Activated CD8-positive, alpha-beta memory T cell treated with anti-CD3 and anti-CD28 coated beads, Interleukin-2, amount 50 U/mL, for 24 hours (primary cell): Measurements from ENCODE around the gene BEST3.
"Not testable (repeated sequence)": the region's sequence is repeated elsewhere in the genome, so short reads cannot be mapped to it uniquely, and the experiment has no call there.

ENCODE experiments used
- DNase-seq: peaks from one replicate; pipeline ENCODE4 v3.0.0-alpha.2; 2020; ENCODE audit errors: extremely low read depth

The BEST3 gene

DNA sequence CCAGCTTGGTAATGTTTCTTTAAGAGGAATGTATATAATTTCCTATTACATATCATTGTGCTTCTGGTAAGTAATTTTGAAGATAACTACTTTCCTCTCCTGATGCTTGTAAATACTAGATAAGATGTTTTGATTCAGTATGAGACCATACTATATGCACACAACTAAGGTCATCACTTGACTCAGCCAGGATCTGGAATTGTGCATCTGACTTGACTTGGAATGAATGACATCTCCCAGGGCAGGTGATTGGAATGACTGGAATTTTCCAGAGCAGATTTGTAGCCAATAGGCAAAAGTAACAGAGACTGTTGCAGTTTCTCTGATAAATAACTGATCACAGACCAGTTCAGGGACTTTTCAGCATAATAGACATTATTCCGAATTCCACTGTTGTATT lies 11.1 kb downstream of the BEST3 start:
- DNase-seq: no peak

DNA sequence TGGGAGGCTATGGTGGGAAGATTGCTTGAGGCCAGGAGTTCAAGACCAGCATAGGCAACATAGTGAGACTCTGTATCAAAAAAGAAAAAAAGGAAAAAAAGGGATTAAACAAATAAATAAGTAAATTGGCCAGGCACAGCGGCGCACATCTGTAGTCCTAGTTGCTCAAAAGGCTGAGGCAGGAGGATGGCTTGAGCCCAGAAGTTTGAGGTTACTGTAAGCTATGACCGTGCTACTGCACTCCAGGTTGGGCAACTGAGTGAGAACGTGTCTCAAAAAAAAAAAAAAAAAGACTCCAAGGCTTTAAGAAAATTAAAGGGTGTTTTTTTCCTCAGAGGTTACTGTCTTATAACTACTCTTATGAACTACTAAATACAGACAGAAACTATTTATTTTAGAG lies 11.7 kb downstream of the BEST3 start:
- DNase-seq: no peak

DNA sequence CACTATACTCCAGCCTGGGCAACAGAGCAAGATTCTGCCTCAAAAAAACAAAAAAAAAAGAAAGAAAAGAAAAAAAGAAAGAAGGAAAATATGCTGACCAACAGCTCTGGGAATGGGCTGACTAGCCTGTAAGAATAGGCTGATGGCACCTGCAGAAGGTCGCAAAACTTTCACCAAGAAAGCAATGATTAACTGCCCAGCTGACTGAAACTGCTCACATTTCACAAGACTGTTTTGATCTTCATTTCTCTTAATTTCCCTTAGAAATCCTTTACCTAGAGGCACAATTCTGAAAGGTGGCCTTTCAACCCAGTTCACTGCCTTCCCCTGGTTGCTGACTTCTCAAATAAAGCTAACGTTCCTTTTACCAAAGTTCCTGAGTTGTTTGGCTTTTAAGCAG lies 12.4 kb downstream of the BEST3 start:
- no peak for DNase-seq

DNA sequence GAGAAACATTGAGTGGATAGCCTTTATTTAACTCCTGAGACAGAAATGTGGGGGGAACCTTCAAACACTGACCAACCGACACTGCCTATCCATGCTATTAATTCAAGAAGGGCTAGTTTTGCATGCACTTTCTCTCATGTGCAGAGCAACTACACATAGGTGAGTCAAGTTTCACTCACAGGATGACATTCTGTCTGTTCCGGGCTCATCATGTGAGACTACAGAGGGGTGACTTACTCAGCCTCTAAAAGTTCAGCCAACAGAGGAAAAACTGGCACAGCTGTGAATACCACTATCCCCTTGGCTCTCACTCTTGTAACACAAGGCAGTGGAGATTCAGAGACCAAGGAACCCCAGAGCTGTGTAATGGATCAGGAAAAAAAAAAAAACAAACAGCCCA lies 13.3 kb downstream of the BEST3 start:
- DNase-seq: no peak

- DNase-seq: no peak
Measured at GRCh38 chr12:69684466-69684865, 14.6 kb downstream of the BEST3 start.

DNA sequence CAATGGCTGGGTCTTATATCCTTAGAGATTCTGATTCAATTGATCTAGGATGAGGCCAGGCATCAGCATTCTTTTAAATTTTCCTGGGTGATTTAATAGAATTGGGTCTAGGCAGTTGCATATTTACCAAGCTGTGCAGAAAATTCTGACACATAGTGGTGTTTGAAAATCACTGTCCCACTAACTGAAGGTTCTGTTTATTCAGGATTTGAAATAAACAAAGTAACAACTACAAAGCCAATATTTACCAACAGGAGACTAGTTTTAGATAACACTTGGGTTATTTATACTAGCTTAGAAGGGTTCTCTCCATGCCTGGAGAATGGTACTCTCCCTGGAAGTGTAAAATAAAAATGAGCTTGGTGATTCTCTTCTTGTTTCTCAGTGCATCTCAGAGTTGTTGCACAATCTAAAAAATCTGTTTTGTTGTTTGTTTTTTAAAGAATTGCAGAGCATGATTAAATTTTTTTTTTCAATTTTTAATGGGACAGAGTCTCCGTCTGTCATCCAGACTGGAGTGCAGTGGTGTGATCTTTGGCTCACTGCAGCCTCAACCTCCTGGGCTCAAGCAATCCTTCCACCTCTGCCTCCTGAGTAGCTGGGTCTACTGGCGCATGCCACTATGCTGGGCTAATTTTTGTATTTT lies 16.9 kb downstream of the BEST3 start:
- no peak for DNase-seq

DNA sequence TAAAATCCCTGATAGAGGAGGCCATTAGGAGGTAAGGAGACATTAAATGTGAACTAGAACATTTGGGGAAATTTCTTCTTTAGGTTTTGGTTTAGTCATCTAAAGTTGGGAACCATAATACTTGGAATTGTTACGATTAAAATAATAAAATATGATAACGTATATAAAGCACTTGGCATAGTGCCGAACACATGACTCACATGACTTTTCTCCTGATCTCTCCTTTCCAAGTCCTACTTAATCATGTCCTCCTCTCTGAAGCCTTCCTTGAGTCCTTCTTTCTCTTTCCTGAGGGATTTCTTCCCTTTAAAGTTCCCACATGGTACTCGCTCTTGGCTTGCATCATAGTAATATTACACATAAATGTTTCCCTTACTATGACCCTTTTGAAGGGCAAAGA lies 20.0 kb downstream of the BEST3 start:
- no peak for DNase-seq

DNA sequence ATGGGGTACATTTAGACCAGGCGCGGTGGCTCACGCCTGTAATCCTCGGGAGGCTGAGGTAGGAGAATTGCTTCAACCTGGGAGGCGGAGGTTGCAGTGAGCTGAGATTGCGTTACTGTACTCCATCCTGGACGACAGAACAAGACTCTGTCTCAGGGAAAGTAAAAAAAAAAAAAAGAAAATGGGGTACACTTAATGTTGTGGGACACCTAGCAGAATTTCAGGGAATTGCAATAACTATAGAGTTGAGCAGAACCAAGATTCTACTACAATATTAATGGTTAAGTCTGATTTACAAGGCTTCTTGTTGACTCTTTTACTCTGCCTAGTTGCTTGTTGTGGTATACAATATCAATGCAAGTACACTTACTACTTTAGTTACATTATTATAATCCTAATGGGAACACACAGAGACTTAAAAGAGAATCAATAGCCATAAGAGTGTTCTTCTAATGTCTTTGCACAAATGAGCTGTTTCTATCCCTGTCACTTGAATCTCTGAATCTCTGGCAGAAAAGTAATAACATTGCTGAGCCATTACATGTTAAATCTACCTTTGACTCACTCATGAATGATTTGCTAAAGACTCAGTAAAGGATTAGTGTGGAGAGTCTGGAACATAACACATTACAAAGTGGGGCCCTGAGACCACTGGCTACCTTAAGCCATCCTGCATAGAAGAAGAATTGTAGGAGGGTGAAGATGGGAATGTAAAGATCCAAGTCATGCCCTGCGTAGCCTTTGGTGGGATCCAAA lies 22.7 kb downstream of the BEST3 start:
- DNase-seq: no peak

DNA sequence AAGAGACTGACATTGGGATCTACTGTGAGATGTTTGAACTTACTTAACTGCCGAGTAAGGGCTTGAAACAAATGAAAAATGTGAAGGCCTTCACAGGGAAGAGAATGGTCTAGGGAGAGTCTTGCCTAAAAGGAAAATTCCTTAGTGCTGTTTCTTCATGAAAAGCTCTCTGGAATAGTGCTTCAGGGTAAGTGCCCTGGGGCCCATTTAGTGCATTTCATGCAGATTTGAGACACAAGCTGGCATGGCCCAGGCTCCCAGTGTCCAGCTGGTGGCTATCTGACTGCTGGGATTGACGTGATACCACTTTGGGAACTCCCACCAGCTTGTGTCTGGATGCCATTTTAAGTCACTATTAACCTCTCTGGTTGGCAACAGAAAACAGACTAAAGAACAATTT lies 26.9 kb downstream of the BEST3 start:
- DNase-seq: no peak

DNA sequence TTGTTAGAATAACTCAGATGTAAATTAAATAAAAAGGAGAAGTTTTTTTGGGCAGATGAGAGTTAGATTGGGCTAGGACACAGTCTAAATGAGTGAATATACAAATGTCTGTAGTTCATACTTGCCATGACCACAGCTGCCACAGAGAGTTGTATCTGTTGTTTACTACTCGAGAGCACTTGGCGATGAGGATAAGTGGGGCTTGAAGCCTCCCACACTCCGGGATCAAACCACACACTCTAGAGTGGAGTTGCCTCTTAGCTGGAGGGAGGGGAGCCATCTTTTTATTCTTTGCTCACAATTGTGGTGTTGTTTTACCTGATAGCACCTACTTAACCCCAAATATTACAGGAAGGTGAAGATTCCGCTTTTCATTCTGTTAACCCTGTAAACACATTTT lies 27.5 kb downstream of the BEST3 start:
- DNase-seq: no peak

- DNase-seq: no peak
Measured at GRCh38 chr12:69666798-69667197, 32.3 kb downstream of the BEST3 start.

- not testable (repeated sequence) for DNase-seq
Measured at GRCh38 chr12:69664930-69665377, 34.1 kb downstream of the BEST3 start.

DNA sequence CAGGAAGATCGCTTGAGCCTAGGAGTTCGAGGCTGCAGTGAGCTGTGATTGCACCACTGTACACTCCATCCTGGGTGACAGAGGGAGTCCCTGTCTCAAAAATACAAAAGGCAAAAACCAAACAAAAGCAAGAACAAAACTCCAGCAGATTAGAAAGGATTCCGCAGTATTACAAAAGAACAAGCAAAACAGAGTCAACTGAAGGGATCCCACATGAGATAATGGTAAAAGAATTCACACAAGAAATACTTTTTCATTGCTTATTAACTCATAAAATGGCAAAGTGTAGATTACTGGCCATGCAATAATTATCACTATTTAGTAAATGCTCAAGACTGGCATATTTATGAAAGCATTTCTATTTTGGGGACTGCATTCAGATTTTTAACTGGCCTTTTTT lies 35.4 kb downstream of the BEST3 start:
- DNase-seq: no peak

- DNase-seq: no peak
Measured at GRCh38 chr12:69662764-69663163, 36.3 kb downstream of the BEST3 start.

DNA sequence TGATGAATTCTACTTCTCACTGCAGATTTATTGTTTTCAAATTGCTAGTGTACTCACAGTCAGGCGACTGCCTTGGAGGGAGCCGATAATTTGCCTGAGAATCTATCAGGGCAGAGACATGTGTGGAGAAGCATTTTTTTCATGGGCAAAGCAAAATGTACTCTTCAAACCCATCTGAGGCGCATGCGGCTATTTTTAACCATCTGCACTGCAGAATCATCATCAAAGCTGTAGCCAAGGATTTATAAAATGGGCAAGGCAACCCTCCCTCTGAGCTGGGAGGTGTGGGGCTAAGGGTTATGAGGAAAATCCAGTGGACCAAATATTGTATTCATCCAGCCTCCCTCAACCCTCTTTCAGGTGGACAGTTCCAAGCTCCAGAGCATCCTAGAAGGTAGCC lies 37.7 kb downstream of the BEST3 start:
- DNase-seq: no peak

DNA sequence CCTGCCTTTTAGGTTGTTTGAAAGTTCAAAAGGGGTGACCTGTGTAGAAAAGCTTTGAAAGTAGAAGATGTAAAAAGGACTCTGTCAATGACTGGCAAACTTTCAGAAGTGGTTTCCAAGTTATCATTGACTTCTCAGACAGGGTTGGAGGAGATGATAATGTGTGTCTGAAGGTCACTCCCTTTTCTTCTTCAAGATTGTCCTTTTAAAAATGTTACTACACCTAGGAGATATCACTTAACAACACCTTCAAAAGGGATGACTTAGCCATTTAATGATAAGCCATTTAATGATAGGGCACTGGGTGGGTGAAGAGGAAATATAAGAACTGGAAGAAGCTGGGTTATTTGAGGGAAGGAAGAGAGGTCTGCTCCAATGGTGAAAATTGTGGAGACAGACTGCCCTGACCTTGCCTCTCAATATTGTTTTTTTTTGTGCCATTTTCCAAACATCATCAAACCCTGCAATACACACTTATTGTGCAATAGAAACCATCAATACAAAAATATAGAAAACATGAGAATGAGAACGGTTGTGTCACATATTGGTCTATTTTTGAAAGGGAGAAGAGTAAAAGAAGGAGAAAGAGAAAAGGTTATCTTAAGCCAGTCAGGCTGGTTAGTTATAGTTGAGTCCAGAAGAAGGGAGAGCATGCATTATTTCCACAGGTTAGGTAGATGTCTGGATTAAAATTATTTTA lies 38.8 kb downstream of the BEST3 start:
- DNase-seq: no peak

DNA sequence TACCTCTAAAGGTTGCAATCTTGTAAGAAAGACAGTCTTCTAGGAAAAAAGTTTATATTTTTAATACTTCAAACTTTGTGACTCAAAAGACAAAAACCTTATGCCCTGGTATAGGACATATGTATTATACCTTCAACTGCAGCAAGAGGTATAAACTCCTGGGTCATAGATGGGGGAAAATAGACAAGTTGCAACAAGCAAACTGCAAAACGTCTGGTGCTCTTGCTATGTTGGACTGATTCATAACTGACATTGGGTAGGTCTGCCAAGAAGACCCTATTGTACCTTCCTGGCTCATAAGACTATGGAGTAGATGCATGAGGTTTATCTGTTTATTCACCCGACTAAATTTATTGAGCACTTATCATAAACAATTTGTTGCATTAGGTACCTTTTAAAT lies 40.9 kb downstream of the BEST3 start:
- DNase-seq: no peak

DNA sequence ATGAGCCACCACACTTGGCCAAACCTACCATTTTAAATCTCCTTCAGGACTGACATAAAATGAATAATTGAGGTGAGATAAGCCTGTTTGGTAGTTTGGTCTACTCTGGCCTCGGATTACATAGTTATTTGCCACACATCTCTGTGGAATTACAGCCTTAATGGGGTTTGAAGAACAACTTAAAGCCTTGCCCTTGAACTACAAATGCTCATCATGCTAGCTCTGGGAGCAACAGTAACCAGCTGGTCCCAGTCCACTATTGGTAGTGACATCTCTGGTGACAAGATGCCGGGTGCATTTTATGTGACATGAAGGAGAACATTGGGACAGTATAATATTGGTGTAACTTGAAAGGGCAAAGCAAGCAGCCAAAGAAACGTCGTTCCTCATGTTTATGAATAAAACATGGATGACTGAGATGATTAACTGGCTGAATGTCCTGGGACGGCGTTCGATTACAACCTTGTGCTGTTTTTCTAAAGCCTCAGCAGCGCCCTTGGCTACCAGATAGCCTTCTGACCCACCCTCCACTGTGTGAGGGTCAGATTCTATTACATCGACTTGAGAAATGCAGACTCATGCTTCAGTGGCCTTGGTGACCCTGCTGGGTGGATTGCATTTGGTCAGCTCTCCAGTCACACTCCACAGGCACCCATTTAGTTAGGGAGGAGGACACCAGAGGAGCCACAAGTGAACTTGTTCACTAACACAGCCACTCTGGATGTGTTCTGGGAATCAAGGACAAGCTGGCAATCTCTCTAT lies 41.5 kb downstream of the BEST3 start:
- DNase-seq: no peak

DNA sequence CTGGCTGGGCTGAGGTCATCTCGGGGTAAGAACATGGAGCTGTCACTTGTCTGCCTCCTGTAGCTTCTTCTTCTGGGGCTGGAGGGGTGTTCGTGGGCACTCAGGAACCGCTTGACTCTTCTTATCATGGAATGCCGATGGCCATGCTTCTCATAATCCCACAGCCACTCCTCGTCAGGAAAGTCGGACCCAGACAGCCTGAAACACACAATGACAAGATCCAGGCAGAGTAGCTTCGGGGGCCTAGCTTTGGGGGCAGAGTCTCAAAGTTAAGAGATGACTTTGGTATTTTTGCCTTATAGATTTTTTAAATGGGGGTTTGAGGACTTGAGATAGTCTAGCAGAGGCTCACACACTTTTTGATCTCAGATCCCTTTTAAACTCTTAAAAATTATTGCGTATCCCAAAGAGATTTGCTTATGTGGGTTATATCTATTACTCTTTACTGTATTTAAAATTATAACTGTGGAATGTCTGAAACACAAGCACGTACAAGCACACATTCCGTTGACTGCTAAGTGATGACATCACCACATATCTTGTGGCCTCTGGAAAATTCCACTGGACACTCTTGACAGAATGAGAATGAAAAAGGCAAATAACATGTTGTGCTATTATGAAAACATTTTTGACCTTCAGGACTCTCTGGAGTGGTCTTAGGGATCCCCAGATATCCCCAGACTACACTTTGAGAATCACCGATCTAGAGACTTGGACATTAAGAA lies 43.3 kb downstream of the BEST3 start:
- DNase-seq: no peak

- DNase-seq: no peak
Measured at GRCh38 chr12:69653703-69654102, 45.4 kb downstream of the BEST3 start.

- no peak for DNase-seq
Measured at GRCh38 chr12:69651922-69652321, 47.2 kb downstream of the BEST3 start.

- DNase-seq: no peak
Measured at GRCh38 chr12:69649529-69649928, 49.6 kb downstream of the BEST3 start.
